HL-60 (cell line): ENCODE results near the gene NCAPD3.

Experiments
- DNase-seq, 2 experiments: peaks; one replicate each; pipeline ENCODE4 v3.0.0-alpha.2; 2010 to 2020; ENCODE audit warnings: low read depth in 1 of 2, low spot score in 1 of 2
- H3K27ac ChIP-seq: fragments of 250-450 bp; sonication (Bioruptor Pico); replicated peaks from 2 replicates; pipeline ENCODE4 v1.5.1; 2020; ENCODE audit warnings: mild to moderate bottlenecking, moderate library complexity
- H3K27me3 ChIP-seq: fragments of 250-450 bp; sonication (Bioruptor Pico); 2 replicates; pipeline ENCODE4 v1.5.1; 2021; ENCODE audit warnings: mild to moderate bottlenecking, moderate library complexity; ENCODE audit not compliant: insufficient read depth, poor library complexity, severe bottlenecking
- H3K4me3 ChIP-seq: replicated peaks from 2 replicates; pipeline ENCODE4 v1.5.1; 2011; ENCODE audit warnings: mild to moderate bottlenecking, control low read depth, low read length; ENCODE audit not compliant: insufficient read depth
- CTCF ChIP-seq: IDR thresholded peaks from one replicate; pipeline ENCODE4 v1.5.1; 2011; ENCODE audit warnings: low read length, control low read depth, inconsistent platforms; ENCODE audit not compliant: insufficient read depth
- GABPA ChIP-seq: IDR thresholded peaks from 2 replicates; pipeline ENCODE4 v1.6.1; 2012; ENCODE audit warnings: low read depth
- POLR2AphosphoS5 ChIP-seq: IDR thresholded peaks from 2 replicates; pipeline ENCODE4 v1.6.1; 2012; ENCODE audit warnings: low read depth
- REST ChIP-seq: IDR thresholded peaks from 2 replicates; pipeline ENCODE4 v1.6.1; 2012; ENCODE audit warnings: low read depth; ENCODE audit not compliant: insufficient replicate concordance
- SPI1 ChIP-seq: IDR thresholded peaks from 2 replicates; pipeline ENCODE4 v1.6.1; 2012; ENCODE audit warnings: low read depth, mild to moderate bottlenecking, borderline replicate concordance

NCAPD3 gene

GRCh38 chr11:134149371-134149770 is 74.4 kb downstream of the NCAPD3 start:
- Histone ChIP-seq H3K27me3 (no peaks in the 10 kb centered on the region), H3K4me3 (no peak overlapping the region), H3K27ac (no peak overlapping the region)
- no peak for DNase-seq
- TF ChIP-seq REST (no peak), POLR2AphosphoS5 (no peak), SPI1 (no peak), GABPA (no peak), CTCF (no peak)

- no peak overlapping the region for H3K4me3 ChIP-seq
- TF ChIP-seq CTCF (no peak), REST (no peak), SPI1 (no peak), GABPA (no peak), POLR2AphosphoS5 (no peak)
- no peak overlapping the region for H3K27ac ChIP-seq
- no peak for DNase-seq
- H3K27me3 ChIP-seq: no peaks in the 10 kb centered on the region
Measured at GRCh38 chr11:134146598-134146997, 77.2 kb downstream of the NCAPD3 start.

- no peak for DNase-seq
- H3K27ac ChIP-seq: no peak overlapping the region
- no peaks in the 10 kb centered on the region for H3K27me3 ChIP-seq
- no peak overlapping the region for H3K4me3 ChIP-seq
- no peak for TF ChIP-seq REST
Measured at GRCh38 chr11:134145715-134146114, 78.1 kb downstream of the NCAPD3 start.

GRCh38 chr11:134144744-134145143 is 79.0 kb downstream of the NCAPD3 start:
- Histone ChIP-seq H3K27me3 (no peaks in the 10 kb centered on the region), H3K27ac (no peak overlapping the region), H3K4me3 (no peak overlapping the region)
- TF ChIP-seq REST (no peak), POLR2AphosphoS5 (no peak), SPI1 (no peak), CTCF (no peak), GABPA (no peak)
- DNase-seq: no peak
